OCI-LY1 (cell line): ENCODE results near the gene MTRFR.

Experiments
- H2AFZ ChIP-seq: fragments of 200-600 bp; sonication (generic), shearing (Covaris generic); 2 replicates; pipeline ENCODE4 v1.6.0; 2014; ENCODE audit warnings: antibody characterized with exemption, mild to moderate bottlenecking, low read length
- H3F3A ChIP-seq: fragments of 200-600 bp; sonication (generic), shearing (Covaris generic); 2 replicates; pipeline ENCODE4 v1.6.0; 2014; ENCODE audit warnings: mild to moderate bottlenecking, antibody characterized with exemption, low read length, moderate library complexity; ENCODE audit not compliant: insufficient read depth
- H3K27ac ChIP-seq: fragments of 200-600 bp; sonication (generic); 2 replicates; pipeline ENCODE4 v1.5.1; 2014; ENCODE audit warnings: low read length, mixed run types, mild to moderate bottlenecking, low read depth; ENCODE audit not compliant: poor library complexity, severe bottlenecking
- H3K27me3 ChIP-seq: fragments of 200-600 bp; sonication (generic); 2 replicates; pipeline ENCODE4 v1.6.0; 2014; ENCODE audit warnings: antibody characterized with exemption, mild to moderate bottlenecking, low read length, moderate library complexity; ENCODE audit not compliant: insufficient read depth
- H3K36me3 ChIP-seq: fragments of 200-600 bp; sonication (generic); 2 replicates; pipeline ENCODE4 v1.6.1; 2014; ENCODE audit warnings: mild to moderate bottlenecking, antibody characterized with exemption, low read length, moderate library complexity, mixed read lengths; ENCODE audit not compliant: insufficient read depth
- H3K4me1 ChIP-seq: fragments of 200-600 bp; sonication (generic); 2 replicates; pipeline ENCODE4 v1.5.1; 2014; ENCODE audit warnings: mild to moderate bottlenecking, low read length, moderate library complexity; ENCODE audit not compliant: insufficient read depth, severe bottlenecking
- H3K4me2 ChIP-seq: fragments of 200-600 bp; sonication (generic), shearing (Covaris generic); 2 replicates; pipeline ENCODE4 v1.6.1; 2014; ENCODE audit warnings: low read length
- H3K4me3 ChIP-seq: fragments of 200-600 bp; sonication (generic); 2 replicates; pipeline ENCODE4 v1.5.1; 2014; ENCODE audit warnings: low read length, low read depth, mild to moderate bottlenecking, mixed read lengths; ENCODE audit not compliant: poor library complexity, severe bottlenecking
- H3K79me2 ChIP-seq: fragments of 200-600 bp; shearing (Covaris generic); 2 replicates; pipeline ENCODE4 v1.6.1; 2016; ENCODE audit warnings: mixed run types, low read length, mixed read lengths; ENCODE audit not compliant: insufficient read depth
- H3K9ac ChIP-seq: fragments of 200-600 bp; sonication (generic), shearing (Covaris generic); 2 replicates; pipeline ENCODE4 v1.6.1; 2014; ENCODE audit warnings: mild to moderate bottlenecking, low read length, mixed read lengths
- H3K9me2 ChIP-seq: fragments of 200-600 bp; sonication (generic), shearing (Covaris generic); 2 replicates; pipeline ENCODE4 v1.6.1; 2014; ENCODE audit warnings: low read depth, mild to moderate bottlenecking, low read length, mixed read lengths
- H3K9me3 ChIP-seq: fragments of 200-600 bp; shearing (Covaris generic); 2 replicates; pipeline ENCODE4 v1.6.1; 2014; ENCODE audit warnings: low read length, mixed read lengths
- H4K20me1 ChIP-seq: fragments of 200-600 bp; sonication (generic), shearing (Covaris generic); 2 replicates; pipeline ENCODE4 v1.6.0; 2016; ENCODE audit warnings: mild to moderate bottlenecking, low read length; ENCODE audit not compliant: insufficient read depth
- CTCF ChIP-seq: fragments of 200-600 bp; sonication (generic), shearing (Covaris generic); IDR thresholded peaks from 2 replicates; pipeline ENCODE4 v1.5.1; 2017; ENCODE audit warnings: mild to moderate bottlenecking, antibody characterized with exemption, low read length, moderate library complexity, mixed read lengths
- EZH2 ChIP-seq: fragments of 200-600 bp; sonication (generic), shearing (Covaris generic); IDR thresholded peaks from 2 replicates; pipeline ENCODE4 v1.8.0; 2017; ENCODE audit warnings: borderline replicate concordance, mixed run types, mild to moderate bottlenecking, antibody characterized with exemption, low read length, moderate library complexity, mixed read lengths

MTRFR gene

DNA sequence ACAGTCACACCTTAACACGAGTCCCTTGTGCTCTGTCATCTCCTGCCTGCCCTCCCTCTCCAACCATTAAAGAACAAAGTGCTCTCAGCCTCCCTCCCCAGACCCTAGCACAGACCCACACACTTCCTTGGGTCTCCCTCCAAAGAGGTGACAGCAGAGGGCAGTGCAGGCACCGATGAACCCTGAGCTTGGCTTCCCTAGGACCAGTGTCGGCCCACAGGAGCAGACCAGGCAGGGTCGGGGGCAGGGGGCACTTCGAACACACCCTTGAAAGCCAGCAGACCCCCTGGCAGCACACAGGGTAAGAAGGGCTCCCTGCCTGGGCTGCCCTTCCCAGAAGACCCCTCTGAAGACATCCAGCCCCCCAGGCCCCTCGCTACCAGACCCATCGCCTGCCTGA is 31.4 kb downstream of the MTRFR start:
- no peak overlapping the region for H3K9ac ChIP-seq
- H3K36me3 ChIP-seq = peaks cover 45% of the 10 kb centered on the region

DNA sequence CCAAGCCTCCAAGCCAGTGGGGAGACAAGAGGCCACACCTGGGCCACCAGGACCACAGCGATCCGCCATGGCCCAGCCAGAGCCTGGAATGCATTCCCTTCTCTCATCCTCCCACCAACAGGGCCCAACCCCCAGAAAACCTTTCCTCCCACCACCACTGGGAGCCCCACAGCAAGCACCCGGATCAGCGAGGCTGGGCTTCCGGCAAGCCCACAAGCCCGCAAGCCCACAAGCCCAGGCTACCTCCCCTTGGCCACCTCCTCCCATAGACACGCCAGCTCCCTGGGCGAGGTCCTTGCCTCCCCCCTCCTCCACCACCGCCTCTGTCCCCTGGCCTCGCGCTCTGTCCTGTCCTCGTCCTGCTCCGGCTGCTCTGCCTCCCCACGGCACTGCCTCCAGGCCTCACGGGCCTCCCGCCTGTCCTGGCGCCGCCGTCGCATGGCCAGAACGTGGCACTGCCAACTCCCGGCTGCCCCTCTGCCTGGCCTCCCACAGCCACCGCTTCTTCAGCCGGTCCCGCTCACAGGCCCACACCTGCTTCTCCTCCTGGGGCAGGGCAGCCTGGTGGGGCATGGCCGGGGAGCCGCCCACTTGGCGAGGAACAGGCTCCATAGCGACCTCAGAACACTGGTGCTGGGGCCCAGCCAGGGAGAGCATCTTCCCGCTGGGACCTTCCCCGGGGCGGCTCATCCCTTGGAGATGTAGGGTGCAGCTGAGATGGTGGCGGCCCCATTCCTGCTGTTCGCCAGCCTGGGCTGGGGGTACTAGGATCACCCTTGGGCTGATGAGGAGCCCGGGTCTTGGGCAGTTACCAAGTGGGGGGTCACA is 32.8 kb downstream of the MTRFR start:
- no peaks in the 10 kb centered on the region for H3F3A ChIP-seq
- H3K9me2 ChIP-seq = no peaks in the 10 kb centered on the region
- no peak overlapping the region for H3K4me3 ChIP-seq
- H3K4me1 ChIP-seq = peaks cover 18% of the 10 kb centered on the region
- TF ChIP-seq EZH2 (no peak), CTCF (no peak)
- no peak overlapping the region for H2AFZ ChIP-seq
- peaks cover 31% of the 10 kb centered on the region for H3K36me3 ChIP-seq
- no peak overlapping the region for H3K27ac ChIP-seq
- no peaks in the 10 kb centered on the region for H4K20me1 ChIP-seq
- H3K27me3 ChIP-seq = no peaks in the 10 kb centered on the region
- H3K9ac ChIP-seq = no peak overlapping the region
- no peak overlapping the region for H3K4me2 ChIP-seq
- H3K79me2 ChIP-seq = peaks cover 12% of the 10 kb centered on the region
- no peaks in the 10 kb centered on the region for H3K9me3 ChIP-seq

More for the DNA sequence above, 31.4 kb downstream of the MTRFR start:
- no peak for TF ChIP-seq EZH2
- peak; percentile 49; the same call in 1 of the 2 replicates for TF ChIP-seq CTCF
- Histone ChIP-seq H3K27ac (no peak overlapping the region), H2AFZ (no peak overlapping the region), H3K9me3 (no peaks in the 10 kb centered on the region), H3K27me3 (no peaks in the 10 kb centered on the region), H3K4me2 (no peak overlapping the region), H3K4me1 (peaks cover 8% of the 10 kb centered on the region), H3F3A (no peaks in the 10 kb centered on the region), H3K9me2 (no peaks in the 10 kb centered on the region), H4K20me1 (no peaks in the 10 kb centered on the region), H3K4me3 (no peak overlapping the region), H3K79me2 (0 out of 2 replicates have a peak, but pooled peaks cover 3% of the 10 kb centered on the region)

- no peaks in the 10 kb centered on the region for H4K20me1 ChIP-seq
These were observed 33.5 kb downstream of the MTRFR start for GRCh38 chr12:123266679-123267277.

More at GRCh38 chr12:123266679-123267277, 33.5 kb downstream of the MTRFR start:
- Histone ChIP-seq H3K27ac (no peak overlapping the region), H3K9me3 (no peaks in the 10 kb centered on the region), H3K79me2 (peaks cover 12% of the 10 kb centered on the region), H3K9ac (no peak overlapping the region), H3K4me1 (peaks cover 18% of the 10 kb centered on the region), H3F3A (no peaks in the 10 kb centered on the region), H3K36me3 (peaks cover 24% of the 10 kb centered on the region), H3K9me2 (no peaks in the 10 kb centered on the region), H3K27me3 (no peaks in the 10 kb centered on the region), H2AFZ (no peak overlapping the region), H3K4me3 (no peak overlapping the region), H3K4me2 (no peak overlapping the region)
- TF ChIP-seq CTCF = no peak
- no peak for TF ChIP-seq EZH2
